ENCODE results near the gene NCKAP5. TPM values are rescaled to one million over a fixed set of nuclear protein-coding genes. Genes with fewer than 3 reads are reported as not detected.

Gene NCKAP5
- total RNA-seq, 3 donors from 2014 or later (not counting 1 experiment from before 2014, with no cell fraction given) = 0.12 to 0.20 TPM; not detected in 1

DNA sequence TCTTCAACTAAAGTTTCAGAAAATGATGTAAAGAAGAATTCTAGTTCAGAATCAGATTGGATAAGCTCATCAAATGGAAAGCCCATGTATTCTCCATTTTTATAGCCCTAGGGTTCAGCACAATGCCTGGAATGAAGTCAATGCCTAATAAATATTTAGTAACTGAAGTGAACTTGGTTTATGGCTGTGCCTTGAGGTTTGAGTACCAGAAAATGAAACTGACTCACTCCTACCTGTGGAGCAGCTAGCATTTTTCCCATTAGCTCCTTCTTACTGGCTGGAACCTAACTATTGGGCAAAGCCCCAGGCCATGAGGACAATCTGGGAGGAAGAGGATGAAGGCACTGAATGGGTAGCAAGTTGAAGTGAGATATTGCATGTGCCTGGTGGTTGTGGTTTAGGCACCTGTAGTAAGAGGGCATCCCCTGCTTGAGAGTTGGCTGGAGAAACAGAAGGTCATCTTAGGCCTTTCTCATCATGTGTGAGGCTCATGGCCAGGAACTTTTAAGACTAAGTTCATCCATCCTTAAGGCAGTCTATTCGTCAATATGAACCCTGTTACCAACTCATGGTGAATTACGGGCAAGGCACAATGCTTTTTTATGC, 813.3 kb downstream of the NCKAP5 start:
- Histone ChIP-seq H3K4me1 (ENCODE audit: control insufficient read depth, insufficient read depth, low read length) (no peaks in the 10 kb centered on the region), H3K36me3 (ENCODE audit: control insufficient read depth, insufficient read depth, low read length) (no peaks in the 10 kb centered on the region), H3K27me3 (ENCODE audit: control insufficient read depth, insufficient read depth, low read length) (no peaks in the 10 kb centered on the region), H3K27ac (ENCODE audit: low read length) (no peak overlapping the region), H3K9me3 (ENCODE audit: control insufficient read depth, insufficient read depth, low read length) (no peaks in the 10 kb centered on the region), H3K4me3 (ENCODE audit: low read length) (no peak overlapping the region)
- H3K4me3 Mint-ChIP-seq = no peak overlapping the region
- intact Hi-C loops (cut with micrococcal nuclease) = no loop called here
- 92% methylated on average over 2 of the region's 2 CpGs for WGBS (ENCODE audit: insufficient coverage)
- no peaks in the 10 kb centered on the region for H3K4me1 Mint-ChIP-seq
- no peak overlapping the region for H3K27ac Mint-ChIP-seq
- TF ChIP-seq, protein P1, sequence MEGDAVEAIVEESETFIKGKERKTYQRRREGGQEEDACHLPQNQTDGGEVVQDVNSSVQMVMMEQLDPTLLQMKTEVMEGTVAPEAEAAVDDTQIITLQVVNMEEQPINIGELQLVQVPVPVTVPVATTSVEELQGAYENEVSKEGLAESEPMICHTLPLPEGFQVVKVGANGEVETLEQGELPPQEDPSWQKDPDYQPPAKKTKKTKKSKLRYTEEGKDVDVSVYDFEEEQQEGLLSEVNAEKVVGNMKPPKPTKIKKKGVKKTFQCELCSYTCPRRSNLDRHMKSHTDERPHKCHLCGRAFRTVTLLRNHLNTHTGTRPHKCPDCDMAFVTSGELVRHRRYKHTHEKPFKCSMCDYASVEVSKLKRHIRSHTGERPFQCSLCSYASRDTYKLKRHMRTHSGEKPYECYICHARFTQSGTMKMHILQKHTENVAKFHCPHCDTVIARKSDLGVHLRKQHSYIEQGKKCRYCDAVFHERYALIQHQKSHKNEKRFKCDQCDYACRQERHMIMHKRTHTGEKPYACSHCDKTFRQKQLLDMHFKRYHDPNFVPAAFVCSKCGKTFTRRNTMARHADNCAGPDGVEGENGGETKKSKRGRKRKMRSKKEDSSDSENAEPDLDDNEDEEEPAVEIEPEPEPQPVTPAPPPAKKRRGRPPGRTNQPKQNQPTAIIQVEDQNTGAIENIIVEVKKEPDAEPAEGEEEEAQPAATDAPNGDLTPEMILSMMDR (IDR thresholded peaks at IDR 0.05) = no peak
- DNase-seq = no peak
- H3K9me3 Mint-ChIP-seq = peaks cover 2 to 5% of the 10 kb centered on the region in 2 donors
- no peak for ATAC-seq
- H3K36me3 Mint-ChIP-seq = no peaks in the 10 kb centered on the region
- H3K27me3 Mint-ChIP-seq (ENCODE audit: low read depth in 2 of 2) = no peaks in the 10 kb centered on the region

DNA sequence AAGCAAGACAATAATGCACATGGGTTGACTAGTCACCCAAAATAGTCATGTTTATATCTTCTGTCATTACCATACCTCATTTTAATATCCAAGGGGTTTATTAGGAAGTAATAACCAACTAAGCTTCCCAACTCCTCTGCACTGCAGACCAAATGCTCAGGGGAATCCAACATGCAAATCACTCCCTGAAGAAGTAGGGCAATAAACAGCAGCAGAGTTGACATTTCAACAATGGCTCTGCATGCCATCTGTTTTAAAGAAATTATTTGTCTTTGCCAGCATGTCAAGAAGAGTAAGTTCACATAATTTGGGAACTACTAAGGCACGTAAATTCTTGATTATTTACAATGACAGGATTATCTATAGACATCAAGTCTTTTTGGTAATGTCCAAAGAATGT, 813.9 kb downstream of the NCKAP5 start:
- H3K36me3 Mint-ChIP-seq = no peaks in the 10 kb centered on the region
- Histone ChIP-seq H3K9me3 (ENCODE audit: control insufficient read depth, insufficient read depth, low read length) (no peaks in the 10 kb centered on the region), H3K4me3 (ENCODE audit: low read length) (no peak overlapping the region), H3K36me3 (ENCODE audit: control insufficient read depth, insufficient read depth, low read length) (no peaks in the 10 kb centered on the region), H3K4me1 (ENCODE audit: control insufficient read depth, insufficient read depth, low read length) (no peaks in the 10 kb centered on the region), H3K27ac (ENCODE audit: low read length) (no peak overlapping the region), H3K27me3 (ENCODE audit: control insufficient read depth, insufficient read depth, low read length) (no peaks in the 10 kb centered on the region)
- H3K27me3 Mint-ChIP-seq (ENCODE audit: low read depth in 2 of 2) = no peaks in the 10 kb centered on the region
- DNase-seq (no peak), ATAC-seq (no peak)
- no peaks in the 10 kb centered on the region for H3K4me1 Mint-ChIP-seq
- H3K27ac Mint-ChIP-seq = no peak overlapping the region
- WGBS (ENCODE audit: insufficient coverage) = no CpG with 5 or more reads among the region's 1 CpG
- intact Hi-C loops (cut with micrococcal nuclease) = no loop called here
- H3K4me3 Mint-ChIP-seq = no peak overlapping the region
- TF ChIP-seq, protein P1 (IDR thresholded peaks at IDR 0.05) = no peak
- H3K9me3 Mint-ChIP-seq = peaks cover 2% of the 10 kb centered on the region in 2 donors

DNA sequence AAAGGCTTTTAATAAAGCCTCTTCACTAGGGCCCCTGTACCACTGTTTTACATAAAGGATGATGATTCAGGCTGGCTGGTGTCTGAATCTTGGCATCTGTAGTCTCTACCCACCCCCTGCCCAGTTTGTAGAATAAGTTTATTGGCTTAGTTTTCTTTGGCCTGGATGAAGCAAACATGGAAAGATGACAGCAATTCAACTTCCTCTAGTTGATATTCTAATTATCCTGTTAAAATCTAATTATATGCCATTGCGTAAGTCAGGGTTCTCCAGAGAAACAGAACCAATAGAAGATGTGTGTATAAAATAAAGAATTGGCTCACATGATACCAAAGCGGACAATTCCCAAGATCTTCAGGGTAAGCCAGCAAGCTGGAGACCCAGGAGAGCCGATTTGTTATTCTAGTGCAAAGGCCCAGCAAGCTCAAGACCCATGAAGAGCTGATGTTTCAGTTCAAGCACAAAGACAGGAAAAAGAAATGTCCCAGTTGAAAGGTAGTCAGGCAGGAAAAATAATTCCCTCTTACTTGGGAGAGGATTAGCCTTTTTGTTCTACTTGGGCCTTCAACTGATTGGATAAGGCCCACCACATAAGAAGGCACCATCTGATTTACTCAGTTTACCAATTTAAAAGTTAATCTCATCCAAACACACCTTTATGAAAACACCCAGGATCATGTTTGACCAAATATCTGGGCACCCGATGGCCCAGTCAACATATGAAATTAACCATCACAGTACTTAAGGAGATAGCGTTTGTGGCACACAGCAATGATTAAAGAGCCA, 815.6 kb downstream of the NCKAP5 start:
- no peak overlapping the region for H3K4me3 Mint-ChIP-seq
- TF ChIP-seq, protein P1 (IDR thresholded peaks at IDR 0.05) = no peak
- H3K4me3 ChIP-seq (ENCODE audit: low read length) = no peak overlapping the region
- 93% methylated on average over 5 of the region's 5 CpGs for WGBS (ENCODE audit: insufficient coverage)
- H3K9me3 Mint-ChIP-seq = peaks cover 0 to 2% of the 10 kb centered on the region in 2 donors
- no peaks in the 10 kb centered on the region for H3K36me3 Mint-ChIP-seq
- H3K4me1 ChIP-seq (ENCODE audit: control insufficient read depth, insufficient read depth, low read length) = no peaks in the 10 kb centered on the region
- H3K27ac ChIP-seq (ENCODE audit: low read length) = no peak overlapping the region
- H3K9me3 ChIP-seq (ENCODE audit: control insufficient read depth, insufficient read depth, low read length) = no peaks in the 10 kb centered on the region
- no peaks in the 10 kb centered on the region for H3K27me3 Mint-ChIP-seq (ENCODE audit: low read depth in 2 of 2)
- no peaks in the 10 kb centered on the region for H3K27me3 ChIP-seq (ENCODE audit: control insufficient read depth, insufficient read depth, low read length)
- no peak for ATAC-seq
- no peaks in the 10 kb centered on the region for H3K4me1 Mint-ChIP-seq
- intact Hi-C loops (cut with micrococcal nuclease) = no loop called here
- H3K36me3 ChIP-seq (ENCODE audit: control insufficient read depth, insufficient read depth, low read length) = no peaks in the 10 kb centered on the region
- H3K27ac Mint-ChIP-seq = no peak overlapping the region
- no peak for DNase-seq
